HTERT RPE-1 (cell line): Measurements from ENCODE around the gene GRB7.

Experiments
- in situ Hi-C: fragments of 300-500 bp; cut with MboI; formaldehyde crosslinking; loops from 4 replicates; pipeline ENCODE4 v1.14.3; 2020; ENCODE audit warnings: low sequenced_read_pairs

Gene GRB7

GRCh38 chr17:39794249-39794970 lies 56.7 kb downstream of the GRB7 start:
- in situ Hi-C loops = no loop called here
